Measurements from ENCODE around the gene C12orf57.

Gene C12orf57

GRCh38 chr12:6966351-6966750 is 22.5 kb downstream of the C12orf57 start:
- no peak for DNase-seq

DNA sequence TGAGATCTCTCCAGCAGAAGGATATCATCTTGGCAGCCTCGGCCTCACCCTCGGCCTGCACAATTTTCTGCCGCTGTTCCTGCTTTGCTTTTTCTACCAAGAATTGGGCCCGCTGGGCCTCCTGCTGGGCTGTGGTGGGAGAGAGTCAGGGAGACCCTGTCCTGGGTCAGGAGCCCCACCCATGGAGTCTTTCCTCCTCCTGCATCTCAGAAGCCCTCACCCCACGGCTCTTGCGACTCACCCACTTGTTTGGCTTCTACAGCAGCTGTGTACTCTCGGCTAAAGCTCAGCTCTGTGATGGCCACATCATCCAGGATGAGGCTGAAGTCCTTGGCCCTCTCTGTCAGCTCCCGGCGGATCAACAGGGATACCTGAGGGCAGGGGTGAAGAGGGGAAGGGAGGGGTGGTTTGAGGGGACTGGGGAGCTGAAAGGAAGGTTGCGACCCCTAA is 23.9 kb downstream of the C12orf57 start:
- DNase-seq, result no peak

DNA sequence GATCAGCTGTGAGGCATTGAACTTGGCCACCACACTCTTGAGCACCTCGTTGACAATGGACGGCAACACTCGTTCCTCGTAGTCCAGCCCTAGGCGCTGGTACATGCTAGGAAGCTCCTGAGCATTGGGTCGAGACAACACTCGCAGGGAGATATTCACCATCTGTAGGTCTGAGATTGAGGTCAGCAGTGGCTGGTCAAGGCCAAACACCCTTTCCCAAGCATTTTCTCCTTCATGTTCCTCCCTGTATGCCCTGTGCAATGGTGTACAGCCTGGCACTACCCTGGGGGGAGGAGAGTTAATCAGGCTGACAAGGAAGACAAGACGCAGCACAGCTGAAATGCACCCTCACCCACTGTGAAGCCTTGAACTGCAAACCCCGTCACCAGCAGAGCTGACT is 24.6 kb downstream of the C12orf57 start:
- no peak for DNase-seq

DNA sequence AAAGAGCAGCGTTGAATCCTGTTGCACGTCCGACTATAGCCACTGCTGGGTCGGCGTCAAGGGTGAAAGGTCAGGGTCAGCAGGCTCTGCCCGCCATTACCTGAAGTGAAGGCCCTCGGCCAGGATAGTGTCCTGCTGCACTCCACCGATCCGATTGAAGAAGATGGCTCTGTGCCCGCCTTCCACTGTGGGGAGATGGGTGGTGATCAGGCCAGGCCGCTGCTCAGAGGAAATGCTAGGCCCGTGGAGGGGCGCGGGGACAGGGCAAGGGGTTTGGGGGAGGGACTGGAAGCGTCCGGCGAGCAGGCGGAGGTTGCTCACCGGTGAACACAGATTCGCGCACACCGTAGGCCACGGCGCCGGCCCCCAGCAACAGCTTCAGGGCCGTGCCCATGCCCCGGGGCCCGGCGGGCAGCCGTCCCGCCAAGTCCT is 26.3 kb downstream of the C12orf57 start:
- no peak for DNase-seq

GRCh38 chr12:6974180-6974579 is 30.4 kb downstream of the C12orf57 start:
- no peak for DNase-seq

- no peak for DNase-seq
Measured at GRCh38 chr12:6975297-6976032, 31.6 kb downstream of the C12orf57 start.

- no peak for DNase-seq
Measured at GRCh38 chr12:6977653-6978052, 33.8 kb downstream of the C12orf57 start.

DNA sequence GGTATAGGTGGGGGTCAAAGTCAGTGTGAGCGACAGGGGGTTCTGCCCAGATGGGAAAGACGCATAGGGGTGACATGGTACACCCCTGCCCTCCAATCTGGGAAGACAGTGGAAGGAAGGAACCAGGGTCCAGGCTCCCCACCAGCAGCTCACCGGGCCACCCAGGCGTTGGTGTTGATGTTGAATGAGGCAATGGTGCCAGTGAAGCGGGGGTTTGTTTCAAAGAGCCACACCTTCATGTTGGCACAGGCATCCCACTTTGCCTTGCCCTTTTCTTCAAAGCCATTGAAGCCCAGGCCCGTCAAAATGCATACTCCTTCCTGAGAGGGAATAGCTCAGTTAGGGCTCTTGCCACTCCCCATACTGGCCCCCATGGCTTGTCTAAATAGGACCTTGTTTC is 34.4 kb downstream of the C12orf57 start:
- no peak for DNase-seq

GRCh38 chr12:6978611-6979011 is 34.8 kb downstream of the C12orf57 start:
- no peak for DNase-seq

DNA sequence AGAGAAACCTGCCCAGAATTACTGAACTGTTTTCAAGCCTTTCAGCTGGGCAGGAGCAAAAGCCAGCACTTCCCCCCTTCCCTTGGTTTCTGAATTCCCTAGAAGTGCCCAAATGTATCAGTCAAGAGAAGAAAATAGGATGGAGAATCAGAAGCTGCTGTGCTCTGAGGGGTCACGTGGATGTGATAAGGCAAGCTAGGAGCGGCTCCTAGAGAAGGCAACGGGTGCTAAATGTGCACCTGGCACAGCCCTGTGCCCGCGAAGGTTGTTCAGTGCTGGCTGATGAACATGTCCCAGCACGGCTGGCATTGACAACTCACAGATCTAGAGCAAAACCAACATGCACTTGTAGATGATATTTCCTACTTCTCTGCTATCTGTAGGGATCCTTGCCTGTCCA is 35.2 kb downstream of the C12orf57 start:
- DNase-seq, result no peak

DNA sequence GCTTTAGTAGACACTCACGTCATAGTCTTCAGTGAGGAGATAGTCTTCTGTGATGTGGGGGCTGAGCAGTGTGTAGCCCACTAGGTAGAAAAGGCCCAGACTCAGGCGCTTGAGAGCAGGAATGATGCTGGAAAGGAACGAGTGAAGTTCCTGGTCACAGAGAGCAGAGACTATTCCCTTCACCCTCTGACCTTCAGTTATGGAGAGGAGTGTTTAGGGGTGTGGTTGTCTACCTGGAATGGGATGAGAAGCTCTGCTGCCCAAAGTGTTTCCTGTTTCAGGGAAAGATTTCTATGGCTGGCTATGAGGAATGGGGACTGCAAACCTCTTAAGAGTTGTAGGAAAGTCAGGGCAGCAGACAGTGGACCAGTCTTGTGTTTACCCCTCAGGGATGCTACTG is 35.6 kb downstream of the C12orf57 start:
- DNase-seq, result no peak

GRCh38 chr12:6980075-6980474 is 36.3 kb downstream of the C12orf57 start:
- DNase-seq, result no peak

- DNase-seq, result no peak
Measured at GRCh38 chr12:6980740-6981139, 36.9 kb downstream of the C12orf57 start.

DNA sequence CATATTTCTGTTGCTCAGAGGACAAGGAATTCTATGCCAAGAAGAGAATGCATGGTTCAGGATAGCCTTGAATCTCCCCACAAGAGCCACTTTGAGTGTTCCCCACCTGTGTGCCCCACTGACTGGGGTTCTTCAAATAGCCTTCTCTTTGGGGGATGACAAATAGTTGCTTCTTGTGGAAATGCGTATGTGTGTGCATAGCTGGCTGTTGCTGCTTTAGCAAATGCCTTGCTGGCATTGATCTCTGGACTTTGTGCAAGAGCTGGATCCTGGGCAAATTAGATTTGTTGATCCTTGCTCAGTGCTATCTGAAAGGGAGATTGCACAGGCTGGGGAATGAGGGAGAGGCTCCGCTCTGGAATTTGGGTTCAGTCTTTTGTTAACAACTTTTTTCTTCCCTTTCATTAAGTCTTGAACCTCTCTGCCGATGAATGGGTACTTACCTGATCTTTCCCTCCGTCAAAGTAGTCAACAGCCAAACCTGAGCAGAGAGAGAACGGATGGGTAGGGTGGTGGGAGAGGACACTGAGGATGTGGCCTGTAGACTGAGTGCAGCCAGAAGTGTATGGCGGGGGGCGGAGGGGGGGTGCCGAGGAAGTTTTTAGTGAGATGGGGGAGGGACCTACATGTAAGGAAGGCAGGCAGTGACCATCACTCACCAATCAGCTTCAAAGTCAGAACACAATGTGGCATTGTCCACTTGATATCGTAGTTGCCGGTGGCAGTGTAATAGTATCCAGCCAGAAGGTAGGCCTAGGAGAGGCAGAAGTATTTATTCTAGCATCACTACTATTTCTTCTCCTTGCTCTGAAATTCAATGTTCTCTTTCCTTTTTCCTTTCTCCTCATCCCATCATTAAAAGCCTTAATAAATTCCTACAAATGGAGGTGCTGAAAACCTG is 37.6 kb downstream of the C12orf57 start:
- no peak for DNase-seq

GRCh38 chr12:6982532-6982931 is 38.7 kb downstream of the C12orf57 start:
- no peak for DNase-seq

DNA sequence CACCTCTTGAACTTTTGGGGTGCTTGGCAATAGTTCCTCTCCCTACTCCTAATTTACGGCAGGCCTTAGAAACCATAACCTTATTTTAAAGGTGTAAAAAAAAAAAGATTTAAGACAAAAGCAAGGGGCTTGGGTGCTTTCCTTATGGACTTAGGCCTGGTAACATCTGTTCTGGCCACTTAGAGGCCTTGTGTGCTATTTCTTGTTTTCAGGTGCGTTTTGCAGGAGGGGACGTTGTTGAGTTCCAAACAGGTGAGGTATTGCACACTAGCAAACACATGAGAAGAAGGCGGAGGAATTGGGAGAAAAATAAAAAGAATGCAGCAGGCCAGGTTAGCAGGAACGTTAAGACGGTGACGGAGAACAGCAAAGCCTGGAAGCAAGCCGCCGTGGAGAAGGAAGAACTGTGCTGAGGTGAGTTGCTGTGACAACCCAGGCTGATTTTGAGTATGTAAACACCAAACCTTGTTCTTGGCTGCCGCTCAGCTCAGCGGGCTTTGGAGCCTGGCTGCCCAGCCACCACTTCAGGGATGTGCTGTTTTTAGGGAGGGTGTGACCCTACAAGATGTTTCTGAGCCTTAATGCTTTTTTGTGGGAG is 44.2 kb downstream of the C12orf57 start:
- DNase-seq, result no peak
